Fibroblast of upper back skin (primary cell): ENCODE results near the gene CDX1.

Source experiments
- DNase-seq: peaks from one replicate; pipeline ENCODE4 v3.0.0-alpha.2; 2013

Gene CDX1

DNA sequence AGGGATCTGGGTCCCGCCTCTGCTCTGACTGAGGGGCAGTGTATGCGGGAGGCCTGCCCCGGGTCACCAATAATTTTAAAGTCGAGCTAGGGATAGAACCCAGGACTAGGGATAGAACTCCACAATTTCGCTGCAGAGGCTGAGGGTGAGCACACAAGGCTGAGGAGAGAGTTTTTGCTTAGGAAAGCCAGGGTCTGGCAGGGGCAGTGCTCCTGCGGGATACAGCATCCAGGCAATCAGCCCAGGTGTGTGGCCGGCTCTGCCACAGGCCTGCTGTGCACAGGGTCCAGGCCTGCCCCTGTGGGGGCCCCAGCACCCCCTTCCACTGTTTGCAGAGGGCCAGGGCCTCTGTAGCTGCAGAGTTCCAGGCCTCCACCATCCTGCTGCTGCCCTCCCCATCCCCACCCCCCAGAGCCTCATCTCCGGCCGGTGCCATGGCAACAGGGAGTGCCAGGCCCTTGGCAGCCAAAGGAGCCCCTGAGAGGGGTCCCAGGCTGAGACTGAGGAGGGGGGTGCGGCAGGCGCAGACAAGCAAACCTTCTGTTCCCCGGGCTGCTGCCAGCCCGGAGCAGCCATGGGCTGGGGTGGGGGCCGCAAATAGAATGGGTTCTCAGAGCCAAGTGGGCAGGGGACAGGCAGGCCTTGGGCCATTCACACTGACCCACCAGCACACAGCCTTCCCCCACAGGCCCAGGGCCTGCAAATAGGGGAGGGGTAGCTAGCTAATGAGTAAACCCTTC, 19.5 kb upstream of the CDX1 start:
- DNase-seq: no peak

DNA sequence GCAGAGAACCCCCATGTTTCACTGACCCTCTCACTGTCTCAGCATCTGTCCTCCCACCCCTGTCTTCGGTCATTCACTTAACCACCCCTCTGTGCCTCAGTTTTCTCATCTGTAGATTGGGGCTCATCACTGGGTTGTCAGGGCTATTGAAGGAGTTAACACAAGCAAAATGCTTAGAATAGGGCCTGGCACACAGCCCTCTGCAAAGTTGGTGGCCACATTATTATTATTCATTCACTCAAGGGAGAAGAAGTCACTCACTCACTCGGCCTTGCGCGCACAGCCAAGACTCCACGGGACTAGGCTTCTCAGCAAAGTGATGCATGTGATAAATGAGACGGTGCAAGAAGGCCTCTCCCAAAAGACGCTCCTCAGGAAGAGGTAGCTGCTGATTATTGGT, 18.9 kb upstream of the CDX1 start:
- no peak for DNase-seq

DNA sequence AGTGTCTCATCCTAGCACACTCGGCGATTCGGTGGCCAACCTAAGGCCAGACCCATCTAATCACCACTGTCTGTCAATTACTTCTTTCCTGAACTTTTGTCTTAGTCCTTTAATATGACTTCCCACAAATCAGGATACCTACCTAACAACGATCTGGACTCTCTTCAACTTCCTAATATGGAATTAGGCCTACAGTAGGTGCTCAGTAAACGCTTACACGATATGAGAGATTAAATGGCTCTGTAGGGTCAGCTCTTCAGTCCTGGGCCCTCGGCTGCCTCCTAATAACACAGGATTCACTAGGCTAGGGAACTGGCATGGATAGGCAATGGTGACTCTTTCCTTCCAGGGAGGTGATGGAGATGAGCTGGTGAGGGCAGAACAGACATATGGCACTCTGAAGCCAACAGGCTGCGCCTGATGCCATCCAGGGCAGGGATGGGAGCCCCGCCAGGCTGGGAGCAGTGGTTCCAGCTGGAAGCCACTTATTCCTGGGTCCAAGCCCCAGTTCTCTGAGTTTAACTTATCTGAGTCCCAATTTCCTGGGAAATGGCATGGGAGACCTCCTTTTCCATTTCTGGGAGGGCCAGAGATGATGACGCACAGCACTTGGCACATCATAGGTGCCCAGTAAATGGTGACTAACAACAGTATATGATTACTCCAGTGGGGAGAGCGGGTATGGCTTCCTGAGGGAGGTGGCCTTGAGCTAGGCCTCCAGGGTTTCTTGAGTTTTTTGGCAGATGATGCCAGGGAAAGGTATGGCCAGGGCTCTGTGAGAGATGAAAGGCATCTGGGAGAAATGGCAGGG, 18.3 kb upstream of the CDX1 start:
- DNase-seq: no peak

DNA sequence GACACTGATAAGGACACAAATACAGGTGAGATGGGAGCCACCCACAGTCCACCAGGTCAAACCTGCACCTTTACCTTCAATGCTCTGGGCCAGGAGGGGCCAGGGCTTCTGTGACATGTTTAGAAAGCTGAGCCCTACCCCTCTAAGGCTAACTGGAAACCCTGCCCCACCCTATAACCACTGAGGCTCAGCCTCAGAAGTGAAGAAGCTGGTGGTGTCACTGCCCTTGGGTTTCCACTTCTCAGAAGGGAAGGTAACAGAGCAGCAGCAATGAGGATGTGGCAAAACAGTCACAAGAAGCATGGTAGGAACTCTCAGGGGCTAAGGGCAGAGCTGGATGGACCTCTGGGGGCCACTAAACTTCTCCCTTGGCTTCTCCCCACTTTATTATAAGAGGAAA, 17.0 kb upstream of the CDX1 start:
- DNase-seq: no peak

DNA sequence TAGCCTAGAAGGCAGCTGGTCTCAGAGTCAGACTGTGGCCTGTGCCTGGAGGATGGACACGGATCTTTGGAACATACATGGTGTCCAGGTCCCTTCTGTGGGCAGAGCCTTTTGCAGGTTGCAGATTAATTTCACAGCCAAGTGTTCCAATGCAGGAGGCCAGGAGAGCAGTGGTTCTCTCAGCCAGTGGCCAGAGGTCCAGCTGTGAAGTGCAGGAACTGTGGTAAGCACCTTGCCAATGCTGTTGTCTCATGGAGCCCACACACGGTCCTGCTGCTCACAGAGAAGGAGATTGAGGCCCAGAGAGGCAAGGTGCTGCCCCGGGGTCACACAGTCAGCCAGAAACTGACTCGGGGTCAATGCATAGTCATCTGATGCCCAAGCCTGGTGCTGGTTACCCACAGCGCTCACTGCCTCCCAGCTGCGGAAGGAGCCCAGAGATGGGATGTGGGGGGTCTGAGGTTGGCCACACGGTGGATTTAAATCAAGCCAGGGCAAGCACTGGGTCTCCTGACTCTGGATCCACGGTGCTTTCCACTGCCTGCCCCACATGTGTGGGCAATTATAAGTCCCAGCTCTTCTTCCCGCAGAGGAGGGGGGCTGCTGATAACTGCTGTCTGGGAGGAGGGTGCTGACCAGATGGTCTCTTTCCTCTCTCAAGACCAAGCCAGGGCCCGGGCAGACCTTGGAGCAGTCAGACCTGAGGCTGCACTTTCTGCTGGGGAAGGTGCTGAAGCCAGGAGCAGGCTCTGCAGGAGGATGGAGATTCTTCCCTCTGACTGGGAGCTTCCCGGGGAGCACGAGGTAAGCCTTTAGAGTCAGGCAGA, 13.7 kb upstream of the CDX1 start:
- DNase-seq: peak; percentile 49

DNA sequence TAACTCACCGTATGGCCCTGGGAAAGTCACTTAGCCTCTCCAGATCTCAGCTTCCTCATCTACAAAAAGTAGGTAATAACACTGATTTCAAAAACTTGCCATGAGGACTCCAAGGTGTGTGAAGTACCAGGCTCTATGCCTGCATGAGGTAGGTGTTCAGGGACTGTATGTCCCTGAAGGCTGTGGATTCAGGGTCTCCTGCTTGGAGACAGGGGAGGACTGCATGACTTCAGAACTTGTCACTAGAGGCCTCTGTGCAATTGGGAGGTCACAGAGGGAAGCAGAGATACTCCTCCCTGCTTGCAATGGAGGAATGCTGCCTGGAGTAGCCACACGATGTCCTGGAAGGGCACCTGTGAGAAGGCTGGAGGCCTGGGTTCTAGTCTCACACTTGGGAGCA, 13.1 kb upstream of the CDX1 start:
- DNase-seq: no peak

DNA sequence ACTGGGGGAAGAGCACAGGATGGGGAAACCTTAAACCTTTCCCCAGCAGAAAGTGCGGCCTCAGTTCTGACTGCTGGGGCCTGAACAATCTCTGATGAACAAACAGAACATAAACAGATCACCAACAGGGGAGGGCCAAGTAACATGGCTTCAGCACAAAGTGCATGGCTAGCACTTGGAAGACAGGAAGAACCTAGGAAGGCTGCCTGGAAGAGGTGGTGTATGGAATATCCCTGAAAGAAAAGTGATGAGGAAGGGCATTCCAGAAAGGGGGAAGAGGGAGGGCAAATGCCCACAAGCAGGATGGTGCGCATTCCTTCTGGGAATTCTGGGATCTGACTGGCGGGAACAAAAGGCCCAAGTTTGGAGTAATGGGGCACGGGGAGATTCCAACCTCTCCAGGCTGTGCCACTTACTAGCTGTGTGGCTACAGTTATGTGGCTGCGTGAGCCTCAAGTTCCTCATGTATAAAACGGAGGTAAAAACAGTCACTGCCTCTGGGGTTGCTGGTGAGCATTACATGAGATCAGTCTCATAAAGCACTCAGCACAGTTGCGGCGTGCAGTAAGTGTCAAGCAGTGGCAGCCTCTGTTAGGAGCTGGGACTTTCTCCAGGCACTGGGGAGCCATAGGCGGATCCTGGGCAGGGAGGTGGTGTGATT, 12.5 kb upstream of the CDX1 start:
- DNase-seq: peak; percentile 67

DNA sequence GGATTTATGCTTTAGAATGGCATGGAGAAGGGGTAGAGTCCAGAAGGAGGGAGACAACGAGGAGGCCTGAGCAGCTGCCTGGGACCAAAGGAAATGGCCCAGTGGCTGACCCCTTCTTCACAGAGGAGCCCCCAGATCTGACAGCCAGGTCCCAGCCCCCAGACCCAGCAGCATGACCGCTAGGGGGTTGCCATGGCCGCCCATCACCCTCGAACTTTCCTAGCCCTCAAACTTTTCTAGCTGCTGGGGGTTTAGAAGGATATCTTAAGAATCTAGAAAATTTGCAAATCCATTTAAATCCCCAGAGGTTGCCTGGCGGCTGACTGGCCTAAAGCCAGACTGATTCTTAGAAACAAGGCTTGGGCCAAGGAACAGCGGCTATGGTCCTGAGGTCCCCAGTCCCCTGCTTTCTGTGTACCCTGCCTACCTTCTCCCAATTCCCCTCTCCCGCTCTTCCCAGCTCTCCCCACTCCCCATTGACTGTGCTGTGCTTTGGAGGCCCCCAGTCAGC, 11.9 kb upstream of the CDX1 start:
- peak; percentile 45 for DNase-seq

DNA sequence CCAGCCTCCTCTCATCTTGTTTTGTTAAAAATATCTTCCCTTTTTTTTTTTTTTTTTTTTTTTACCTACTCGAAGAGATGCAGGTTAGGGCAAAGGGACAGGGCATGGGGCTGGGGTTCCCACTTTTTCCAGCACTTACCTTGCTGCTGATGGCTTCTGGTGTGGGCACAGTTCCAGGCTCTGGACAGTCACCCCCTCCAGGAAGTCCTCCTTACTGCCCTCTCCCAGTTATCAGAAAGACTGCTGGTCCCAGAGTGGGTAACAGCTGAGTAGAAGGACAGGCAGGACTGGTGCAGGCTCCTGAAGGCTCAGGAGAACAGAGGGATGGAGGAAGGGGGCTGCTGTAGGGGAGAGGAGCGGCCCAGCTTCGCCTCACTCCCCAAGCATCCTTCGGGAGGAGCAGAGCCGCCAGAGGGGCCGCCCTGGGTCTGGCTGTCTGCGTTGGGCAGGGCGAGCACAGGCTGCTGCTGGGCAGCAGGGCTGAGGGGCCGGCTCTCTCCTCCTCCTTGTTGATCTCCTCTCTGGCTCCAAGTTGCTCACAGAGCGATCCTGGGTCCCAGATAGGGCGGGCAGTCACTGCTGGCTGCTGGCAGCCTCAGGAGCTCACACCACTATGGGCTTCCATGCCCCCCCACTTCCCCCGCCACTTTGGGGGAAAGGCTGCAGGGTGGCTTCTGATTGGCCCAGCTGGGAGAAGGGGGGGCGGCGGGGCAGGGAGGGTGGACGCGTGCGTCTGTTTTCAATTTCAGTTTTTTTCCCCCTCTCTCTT, 11.1 kb upstream of the CDX1 start, which contains the start of gene PDGFRB:
PDGFRB (minus strand) TSS at position 588 of the 769 bp plus-strand sequence. CDS start 18,798 bp downstream, outside the sequence.
- peak; percentile 95 for DNase-seq

DNA sequence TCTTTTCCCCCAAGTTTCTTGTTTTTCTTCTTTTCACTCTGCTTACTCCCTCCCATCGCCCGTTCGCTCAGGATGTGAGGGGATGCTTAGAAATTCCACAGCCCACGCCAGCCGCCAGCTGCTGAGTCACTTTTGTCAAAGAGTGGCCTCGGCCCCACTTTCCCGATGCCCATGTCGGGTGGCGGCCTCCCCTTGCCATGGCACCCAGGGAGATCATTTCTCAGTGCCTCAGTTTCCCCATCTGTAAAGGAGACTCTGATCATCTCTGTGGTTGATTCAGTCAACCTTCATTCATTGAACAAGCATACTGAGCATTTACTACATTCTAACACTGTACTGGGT, 10.6 kb upstream of the CDX1 start:
- DNase-seq: no peak

DNA sequence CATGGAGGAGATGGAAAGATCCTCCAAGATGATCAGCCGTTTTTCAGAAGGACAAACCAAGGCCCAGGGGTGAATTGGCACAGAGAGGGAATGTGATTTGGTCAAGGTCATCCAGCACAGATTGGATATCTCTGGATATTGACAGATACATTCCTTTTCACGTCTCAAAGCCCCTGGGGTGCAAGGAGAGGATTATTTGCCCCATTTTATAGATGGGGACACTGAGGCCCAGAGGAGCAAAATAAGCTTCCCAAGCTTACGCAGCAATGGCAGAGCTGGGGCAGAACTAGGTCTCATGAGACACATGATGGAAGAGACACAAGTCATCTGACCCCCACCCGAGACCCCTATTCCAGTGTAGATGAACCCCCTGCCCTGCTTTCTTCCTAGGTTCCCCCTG, 10.0 kb upstream of the CDX1 start:
- DNase-seq: no peak

DNA sequence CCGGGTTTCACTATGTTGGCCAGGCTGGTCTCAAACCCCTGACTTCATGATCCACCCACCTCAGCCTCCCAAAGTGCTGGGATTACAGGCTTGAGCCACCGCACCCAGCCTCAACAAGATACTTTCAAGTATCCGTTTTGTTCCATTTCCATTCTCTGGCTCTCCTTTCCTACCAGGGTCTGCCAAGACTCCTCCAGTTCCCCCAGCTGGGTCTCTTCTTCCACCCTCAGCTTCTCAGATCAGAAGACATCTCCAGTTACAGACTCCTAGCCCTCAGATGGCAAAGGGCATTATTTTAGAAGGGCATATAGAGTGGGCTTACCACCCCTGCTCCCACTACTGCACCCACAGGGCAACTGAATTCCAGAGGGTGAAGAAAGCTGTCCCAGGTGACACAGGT, 9.4 kb upstream of the CDX1 start:
- DNase-seq: no peak

DNA sequence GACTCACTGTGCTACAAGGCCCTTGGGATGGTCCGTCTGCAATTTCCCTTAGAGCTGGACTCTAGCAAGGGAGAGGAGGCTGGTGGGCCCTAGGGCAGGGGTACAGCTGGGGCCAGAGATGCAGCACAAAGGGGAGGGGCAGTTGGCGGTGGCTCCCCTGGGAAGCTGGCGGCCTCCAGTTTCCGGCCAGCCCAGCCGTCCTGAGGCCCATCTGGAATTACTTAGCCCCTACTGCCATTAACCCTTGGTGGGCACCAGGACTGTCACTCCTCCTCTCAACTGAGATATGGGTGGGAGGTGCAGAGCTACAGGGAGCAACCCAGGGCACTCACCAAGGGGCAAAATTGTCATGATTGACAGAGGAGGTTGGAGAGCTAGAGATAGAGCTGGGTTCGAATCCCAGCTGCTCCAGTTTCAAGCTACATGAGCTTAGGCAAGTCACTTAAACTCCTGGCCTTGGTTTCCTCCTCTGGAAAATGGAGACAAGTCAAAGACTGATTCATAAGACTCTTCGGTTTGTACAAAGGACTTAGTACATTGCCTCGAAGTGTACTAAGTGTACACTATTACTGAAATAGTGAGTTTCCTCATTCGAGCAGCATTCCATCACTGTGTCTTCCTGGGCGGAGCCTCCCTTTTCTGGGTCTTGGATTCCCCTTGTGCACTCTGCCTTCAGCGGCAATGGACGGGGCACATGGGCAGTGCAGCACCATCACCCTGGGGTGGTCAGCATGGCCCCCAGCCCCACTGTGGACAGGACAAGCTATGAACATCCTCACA, 8.2 kb upstream of the CDX1 start:
- DNase-seq: peak; percentile 59

DNA sequence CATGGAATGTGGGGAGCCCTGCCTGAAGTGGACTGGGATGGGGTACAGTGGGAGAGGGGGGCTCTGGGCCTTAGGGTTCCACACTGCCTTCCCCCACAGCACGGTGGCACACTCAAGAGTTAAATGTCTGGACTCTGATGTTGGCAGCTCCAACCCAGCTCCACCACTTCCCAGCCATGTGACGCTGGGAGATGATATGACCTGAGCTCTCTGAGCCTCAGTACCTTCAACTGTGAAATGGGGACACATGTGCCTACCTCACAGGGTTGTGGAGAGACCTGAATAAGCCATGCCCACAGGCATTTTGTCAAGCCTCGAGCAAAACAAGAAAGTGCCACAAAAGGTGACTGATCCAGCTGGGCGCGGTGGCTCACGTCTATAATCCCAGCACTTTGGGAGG, 7.5 kb upstream of the CDX1 start:
- no peak for DNase-seq

DNA sequence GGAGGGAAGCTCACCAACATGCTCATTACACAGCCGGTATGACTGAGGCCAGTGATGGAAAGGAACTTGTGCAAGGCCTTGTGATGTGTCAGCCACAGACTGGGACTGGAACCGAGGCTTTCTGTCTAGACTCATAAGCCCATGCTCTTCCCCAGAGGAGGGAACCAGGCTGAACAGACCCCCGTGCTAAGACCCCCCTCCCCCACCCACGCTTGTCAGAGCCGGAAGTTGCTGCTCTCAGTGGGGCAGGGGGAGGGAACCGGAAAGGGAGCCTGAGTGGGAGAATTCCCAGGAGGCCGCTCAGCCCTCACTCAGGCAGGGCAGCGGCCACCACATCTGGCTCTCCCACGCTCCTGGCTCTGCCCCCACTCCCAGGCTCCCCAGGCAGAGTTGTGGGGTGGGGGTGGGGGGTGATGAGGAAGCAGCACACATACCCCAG, 6.8 kb upstream of the CDX1 start:
- DNase-seq: peak; percentile 81

DNA sequence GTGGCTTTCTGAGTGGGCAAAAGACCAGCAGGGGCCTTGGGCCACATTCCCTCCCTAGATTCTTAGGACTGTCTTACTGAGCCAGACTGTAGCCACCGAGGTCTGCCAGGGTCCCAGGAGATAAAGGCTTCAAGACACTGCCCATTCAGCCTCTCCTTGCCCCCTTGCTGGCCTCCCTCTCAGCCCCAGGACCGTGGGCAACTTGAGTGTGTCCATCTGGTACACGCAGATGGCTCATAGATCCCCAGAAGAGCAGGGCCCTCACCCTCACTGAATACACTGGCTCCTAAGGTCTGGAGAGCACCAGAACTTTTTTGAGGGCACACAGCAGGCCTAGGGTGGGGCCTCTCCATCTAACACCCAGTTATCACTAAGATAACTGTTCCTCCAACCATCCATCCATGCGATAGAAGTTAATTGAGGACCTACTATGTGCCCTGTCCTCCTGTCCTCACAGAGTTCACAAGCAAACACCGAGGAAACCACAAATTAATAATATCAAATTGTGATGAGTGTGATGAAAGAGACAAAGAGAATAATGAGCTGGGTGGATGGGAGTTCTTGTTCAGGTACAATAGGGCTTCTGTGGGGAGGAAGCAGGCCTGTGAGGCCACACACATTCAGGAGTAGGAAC, 6.0 kb upstream of the CDX1 start:
- no peak for DNase-seq

DNA sequence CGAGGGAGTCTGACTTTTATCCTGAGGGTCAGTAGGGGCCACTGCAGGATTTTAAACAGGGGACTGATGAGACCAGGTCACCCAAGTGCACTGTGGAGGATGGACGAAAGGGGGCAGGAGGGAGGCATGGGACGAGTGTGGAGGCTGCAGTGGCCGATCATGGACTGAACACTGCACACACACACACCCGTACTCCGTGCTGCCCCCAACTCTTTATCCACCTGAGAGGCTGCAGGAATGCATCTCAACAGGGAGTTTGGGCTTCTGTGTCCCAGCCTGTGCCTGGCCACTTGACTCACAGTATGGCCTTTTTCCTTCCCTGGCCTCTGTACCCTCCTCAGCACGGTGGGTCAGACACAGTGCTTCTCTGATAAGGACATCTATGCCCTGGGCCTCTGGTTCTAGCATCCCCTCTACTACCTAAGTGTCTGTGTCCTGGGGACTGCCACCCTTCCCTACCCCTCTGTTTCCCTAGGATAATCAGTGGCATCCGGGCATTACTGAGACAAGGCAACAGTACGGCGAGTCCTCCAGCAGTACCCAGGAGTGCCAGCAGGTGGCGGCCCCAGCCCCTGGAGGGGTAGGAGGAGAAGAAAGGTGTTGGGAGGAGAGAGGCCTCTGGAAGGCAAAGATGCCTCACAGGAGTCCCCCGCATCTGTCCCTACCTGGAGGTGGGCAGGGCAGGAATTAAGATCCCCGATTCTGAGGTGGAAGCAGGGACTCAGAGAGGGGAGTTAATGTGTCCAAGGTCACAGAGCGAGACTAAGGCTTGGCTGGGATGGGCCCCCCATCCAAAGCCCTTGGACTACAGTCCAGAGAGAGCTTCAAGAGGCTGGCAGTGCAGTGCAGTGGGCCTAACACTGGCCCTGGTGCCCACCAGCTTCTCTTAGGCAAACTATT, 5.1 kb upstream of the CDX1 start:
- DNase-seq: peak; percentile 71

DNA sequence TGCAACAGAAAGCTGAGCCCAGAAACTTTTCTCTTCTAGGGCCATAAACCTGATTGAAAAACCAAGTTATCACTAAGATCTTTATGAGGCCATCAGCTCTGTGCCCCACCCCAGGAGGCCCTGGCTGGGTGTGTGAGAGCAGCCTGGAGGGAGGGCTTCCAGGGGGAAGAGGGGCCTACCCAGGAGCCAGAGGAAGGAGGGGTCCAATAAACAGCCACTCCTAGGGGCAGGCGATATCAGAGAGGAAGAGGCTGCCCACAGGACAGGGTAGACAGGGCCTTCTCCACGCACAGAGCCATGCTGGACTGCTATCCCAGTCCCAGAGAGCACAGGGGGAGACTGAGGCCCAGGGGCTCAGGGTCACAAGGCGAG, 4.5 kb upstream of the CDX1 start:
- no peak for DNase-seq

DNA sequence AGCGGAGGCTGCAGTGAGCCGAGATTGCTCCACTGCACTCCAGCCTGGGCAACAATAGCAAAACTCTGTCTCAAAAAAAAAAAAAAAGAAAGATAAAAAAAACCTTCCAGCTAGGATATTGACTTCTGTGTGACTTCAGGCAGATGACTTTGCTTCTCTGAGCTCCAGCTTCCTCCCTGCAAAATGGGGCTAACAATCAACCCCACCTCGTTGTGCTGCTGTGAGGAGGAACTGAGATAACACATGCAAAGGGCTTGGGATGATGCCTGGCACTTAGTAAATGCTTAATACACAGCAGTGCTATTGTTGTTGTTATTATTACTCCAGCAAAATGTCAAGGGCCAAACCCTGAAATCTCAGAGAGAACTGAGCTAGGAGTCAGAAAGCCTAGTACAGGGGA, 3.5 kb upstream of the CDX1 start:
- no peak for DNase-seq
